ENCODE results near the gene ACAA1. TPM values are rescaled to one million over a fixed set of nuclear protein-coding genes. Genes with fewer than 3 reads are reported as not detected.

ACAA1 gene
- total and polyA plus RNA-seq, 2 of the 13 experiments (the other 11 are each of a cell fraction or from before 2014, with no cell fraction given), result 60.8 to 188 TPM

DNA sequence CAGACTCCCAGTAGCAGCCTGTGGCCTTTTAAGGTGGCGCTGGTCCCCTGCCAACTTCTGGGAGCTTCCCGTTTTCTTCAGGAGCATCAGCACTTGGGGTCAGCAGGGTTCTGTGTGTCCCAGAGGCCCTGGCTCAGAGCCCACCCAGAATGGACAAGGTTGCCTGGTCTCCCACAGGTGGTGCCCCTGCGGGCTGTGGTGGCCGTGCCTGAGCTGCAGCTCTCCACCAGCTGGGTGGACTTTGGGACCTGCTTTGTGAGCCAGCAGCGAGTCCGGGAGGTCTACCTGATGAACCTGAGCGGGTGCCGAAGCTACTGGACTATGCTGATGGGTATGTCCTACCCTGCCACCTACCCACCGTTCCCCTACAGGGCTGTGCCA lies 15.5 kb downstream of the ACAA1 start:
- ATAC-seq (no peak), DNase-seq (ENCODE audit: low spot score) (no peak), FAIRE-seq (no peak)
- in situ Hi-C loops (cut with HindIII; ENCODE audit: extremely low pct_ligation_motif_present, low pct_unique_long_range_greater_than_20kb) (no loop called here), intact Hi-C loops (cut with micrococcal nuclease; ENCODE audit: unreplicated experiment) (no loop called here)
- peaks cover 48% of the 10 kb centered on the region for H3K4me1 ChIP-seq (ENCODE audit: insufficient read depth, low read length)
- no TSS peak for BruUV-seq (replicated peaks)
- no peaks in the 10 kb centered on the region for H3K27me3 ChIP-seq (ENCODE audit: control insufficient read depth in 1 of 2, insufficient read depth in 2 of 2, low read length in 2 of 2)
- no peak overlapping the region for H3K9ac ChIP-seq (ENCODE audit: insufficient read depth, low read depth, low read length)
- TF ChIP-seq EED (CRISPR knock-in tag; IDR thresholded peaks at IDR 0.05), result no peak
- TF ChIP-seq ZNF274 (CRISPR knock-in tag; IDR thresholded peaks at IDR 0.05), result no peak
- TF ChIP-seq, protein P1, sequence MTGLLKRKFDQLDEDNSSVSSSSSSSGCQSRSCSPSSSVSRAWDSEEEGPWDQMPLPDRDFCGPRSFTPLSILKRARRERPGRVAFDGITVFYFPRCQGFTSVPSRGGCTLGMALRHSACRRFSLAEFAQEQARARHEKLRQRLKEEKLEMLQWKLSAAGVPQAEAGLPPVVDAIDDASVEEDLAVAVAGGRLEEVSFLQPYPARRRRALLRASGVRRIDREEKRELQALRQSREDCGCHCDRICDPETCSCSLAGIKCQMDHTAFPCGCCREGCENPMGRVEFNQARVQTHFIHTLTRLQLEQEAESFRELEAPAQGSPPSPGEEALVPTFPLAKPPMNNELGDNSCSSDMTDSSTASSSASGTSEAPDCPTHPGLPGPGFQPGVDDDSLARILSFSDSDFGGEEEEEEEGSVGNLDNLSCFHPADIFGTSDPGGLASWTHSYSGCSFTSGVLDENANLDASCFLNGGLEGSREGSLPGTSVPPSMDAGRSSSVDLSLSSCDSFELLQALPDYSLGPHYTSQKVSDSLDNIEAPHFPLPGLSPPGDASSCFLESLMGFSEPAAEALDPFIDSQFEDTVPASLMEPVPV (CRISPR knock-in tag; IDR thresholded peaks at IDR 0.05), result no peak
- TF ChIP-seq, protein P2, sequence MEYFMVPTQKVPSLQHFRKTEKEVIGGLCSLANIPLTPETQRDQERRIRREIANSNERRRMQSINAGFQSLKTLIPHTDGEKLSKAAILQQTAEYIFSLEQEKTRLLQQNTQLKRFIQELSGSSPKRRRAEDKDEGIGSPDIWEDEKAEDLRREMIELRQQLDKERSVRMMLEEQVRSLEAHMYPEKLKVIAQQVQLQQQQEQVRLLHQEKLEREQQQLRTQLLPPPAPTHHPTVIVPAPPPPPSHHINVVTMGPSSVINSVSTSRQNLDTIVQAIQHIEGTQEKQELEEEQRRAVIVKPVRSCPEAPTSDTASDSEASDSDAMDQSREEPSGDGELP (IDR thresholded peaks at IDR 0.05; ENCODE audit: borderline replicate concordance, low read depth), result peak; percentile 55; the same call in 1 of the 2 replicates
- TF ChIP-seq SP140L (CRISPR knock-in tag; IDR thresholded peaks at IDR 0.05; ENCODE audit: borderline replicate concordance), result no peak
- 0 out of 2 replicates have a peak, but pooled peaks have one; percentile 18 for TF ChIP-seq TBX2 (CRISPR knock-in tag; IDR thresholded peaks at IDR 0.05; ENCODE audit: borderline replicate concordance)
- 0 out of 2 replicates have a peak, but pooled peaks have one; percentile 24 for TF ChIP-seq HNRNPL (IDR thresholded peaks at IDR 0.05; ENCODE audit: low read depth, low read length)
- TF ChIP-seq EHMT2 (IDR thresholded peaks at IDR 0.05; ENCODE audit: borderline replicate concordance, low read depth, low read length), result no peak
- TF ChIP-seq RBFOX2 (IDR thresholded peaks at IDR 0.05; ENCODE audit: low read depth, low read length), result peak; percentile 74
- peak; percentile 84 for TF ChIP-seq AGO2 (optimal IDR thresholded peaks at IDR 0.05; ENCODE audit: low read depth, low read length)
- TF ChIP-seq, protein P3, sequence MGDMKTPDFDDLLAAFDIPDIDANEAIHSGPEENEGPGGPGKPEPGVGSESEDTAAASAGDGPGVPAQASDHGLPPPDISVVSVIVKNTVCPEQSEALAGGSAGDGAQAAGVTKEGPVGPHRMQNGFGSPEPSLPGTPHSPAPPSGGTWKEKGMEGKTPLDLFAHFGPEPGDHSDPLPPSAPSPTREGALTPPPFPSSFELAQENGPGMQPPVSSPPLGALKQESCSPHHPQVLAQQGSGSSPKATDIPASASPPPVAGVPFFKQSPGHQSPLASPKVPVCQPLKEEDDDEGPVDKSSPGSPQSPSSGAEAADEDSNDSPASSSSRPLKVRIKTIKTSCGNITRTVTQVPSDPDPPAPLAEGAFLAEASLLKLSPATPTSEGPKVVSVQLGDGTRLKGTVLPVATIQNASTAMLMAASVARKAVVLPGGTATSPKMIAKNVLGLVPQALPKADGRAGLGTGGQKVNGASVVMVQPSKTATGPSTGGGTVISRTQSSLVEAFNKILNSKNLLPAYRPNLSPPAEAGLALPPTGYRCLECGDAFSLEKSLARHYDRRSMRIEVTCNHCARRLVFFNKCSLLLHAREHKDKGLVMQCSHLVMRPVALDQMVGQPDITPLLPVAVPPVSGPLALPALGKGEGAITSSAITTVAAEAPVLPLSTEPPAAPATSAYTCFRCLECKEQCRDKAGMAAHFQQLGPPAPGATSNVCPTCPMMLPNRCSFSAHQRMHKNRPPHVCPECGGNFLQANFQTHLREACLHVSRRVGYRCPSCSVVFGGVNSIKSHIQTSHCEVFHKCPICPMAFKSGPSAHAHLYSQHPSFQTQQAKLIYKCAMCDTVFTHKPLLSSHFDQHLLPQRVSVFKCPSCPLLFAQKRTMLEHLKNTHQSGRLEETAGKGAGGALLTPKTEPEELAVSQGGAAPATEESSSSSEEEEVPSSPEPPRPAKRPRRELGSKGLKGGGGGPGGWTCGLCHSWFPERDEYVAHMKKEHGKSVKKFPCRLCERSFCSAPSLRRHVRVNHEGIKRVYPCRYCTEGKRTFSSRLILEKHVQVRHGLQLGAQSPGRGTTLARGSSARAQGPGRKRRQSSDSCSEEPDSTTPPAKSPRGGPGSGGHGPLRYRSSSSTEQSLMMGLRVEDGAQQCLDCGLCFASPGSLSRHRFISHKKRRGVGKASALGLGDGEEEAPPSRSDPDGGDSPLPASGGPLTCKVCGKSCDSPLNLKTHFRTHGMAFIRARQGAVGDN (CRISPR knock-in tag; IDR thresholded peaks at IDR 0.05), result 0 out of 2 replicates have a peak, but pooled peaks have one; percentile 18
- no peak for TF ChIP-seq IKZF1 (IDR thresholded peaks at IDR 0.05)
- TF ChIP-seq RFX5 (IDR thresholded peaks at IDR 0.05; ENCODE audit: low read depth, low read length), result no peak
- TF ChIP-seq PCBP2 (optimal IDR thresholded peaks at IDR 0.05; ENCODE audit: low read depth, low read length, poor library complexity, severe bottlenecking), result no peak
- no peak overlapping the region for H3K27ac ChIP-seq (ENCODE audit: extremely low read length, insufficient read depth, low read length)
- peaks cover 7% of the 10 kb centered on the region for H3K79me2 ChIP-seq (ENCODE audit: insufficient read depth, low read length)
- peaks cover 45% of the 10 kb centered on the region for H4K20me1 ChIP-seq (ENCODE audit: insufficient read depth, low read length)
- H3K9me3 ChIP-seq (ENCODE audit: low read length), result no peaks in the 10 kb centered on the region
- ChIA-PET POLR2A (interaction anchor here (1.5 to 8.0 kb wide), 3 partner anchors 9 to 42 kb away, joined by 4 to 87 read pairs (median 64); partner anchors contain the start of genes ACAA1 and MYD88), CTCF (ENCODE audit: low intra/inter-chr PET ratio, low total read pairs) (no interaction called here)
- H3K4me3 ChIP-seq (replicated peaks in 1 of 3; ENCODE audit: insufficient read depth in 1 of 3, low read depth in 2 of 3, low read length in 3 of 3), result no peak overlapping the region
- H3K36me3 ChIP-seq (replicated peaks in 1 of 2; ENCODE audit: control insufficient read depth in 1 of 2, insufficient read depth in 2 of 2, low read length in 2 of 2), result peaks cover 29 to 64% of the 10 kb centered on the region in 2 experiments
- WGBS (ENCODE audit: low lambda C conversion rate), result no CpG with 5 or more reads among the region's 9 CpGs
- H2AFZ ChIP-seq (ENCODE audit: low read length), result no peak overlapping the region
- H3K4me2 ChIP-seq (ENCODE audit: low read depth, low read length), result no peak overlapping the region
